Transverse colon (tissue), 4 donors: Measurements from ENCODE around the gene DAB2.

ENCODE experiments used
- CTCF ChIP-seq, 5 experiments: fragments of 200-600 bp in 3 of 5; fragments of 450-650 bp in 2 of 5; sonication (generic) in 3 of 5; IDR thresholded peaks; 1 replicate in 2 of 5; 2 replicates in 3 of 5; pipeline ENCODE4 v1.5.1; 2016 to 2017; ENCODE audit warnings: antibody characterized with exemption in 5 of 5, inconsistent platforms in 3 of 5, mild to moderate bottlenecking in 2 of 5, moderate library complexity in 1 of 5
- POLR2AphosphoS5 ChIP-seq, 3 donors: sonication (generic); formaldehyde crosslinking; IDR thresholded peaks; one replicate each; pipeline ENCODE4 v1.6.1; 2016; ENCODE audit warnings: antibody characterized with exemption in 3 of 3

GRCh38 chr5:39341896-39342295 lies 82.9 kb downstream of the DAB2 start:
- TF ChIP-seq CTCF (IDR thresholded peaks at IDR 0.05) (no peak), POLR2AphosphoS5 (IDR thresholded peaks at IDR 0.05) (no peak)
